Fibroblast of skin of left biceps (primary cell): ENCODE data around the gene CARD14.
A peak's percentile ranks its signal among the peaks of the same experiment; 100 is the strongest.
"Not testable (repeated sequence)": the region's sequence is repeated elsewhere in the genome, so short reads cannot be mapped to it uniquely, and the experiment has no call there.

Source experiments
- DNase-seq, 2 experiments: peaks; one replicate each; pipeline ENCODE4 v3.0.0-alpha.2; 2013; ENCODE audit warnings: low read depth in 2 of 2

Gene CARD14

GRCh38 chr17:80248894-80249710 lies 79.3 kb downstream of the CARD14 start:
- no peak for DNase-seq

- no peak for DNase-seq
Observed at GRCh38 chr17:80251966-80252365, 82.1 kb downstream of the CARD14 start.

- DNase-seq: no peak
Observed at GRCh38 chr17:80252871-80253270, 83.0 kb downstream of the CARD14 start.

- no peak for DNase-seq
Observed at GRCh38 chr17:80253631-80254395, 84.0 kb downstream of the CARD14 start.

- DNase-seq: peak; percentile 66 to 75
Observed at GRCh38 chr17:80254396-80255251, 84.8 kb downstream of the CARD14 start.

- no peak for DNase-seq
Observed at GRCh38 chr17:80256034-80256350, 86.2 kb downstream of the CARD14 start.

GRCh38 chr17:80257716-80258213 lies 87.9 kb downstream of the CARD14 start:
- no peak for DNase-seq

- not testable (repeated sequence) for DNase-seq
Observed at GRCh38 chr17:80258296-80258695, 88.5 kb downstream of the CARD14 start.
